Karpas-422 (cell line): ENCODE results near the gene SUMO1. TPM values are rescaled to one million over a fixed set of nuclear protein-coding genes. Genes with fewer than 3 reads are reported as not detected.
A peak's percentile ranks its signal among the peaks of the same experiment; 100 is the strongest.

Experiments
- DNase-seq: peaks from one replicate; pipeline ENCODE4 v3.0.0-alpha.2; 2015
- H2AFZ ChIP-seq: fragments of 200-600 bp; sonication (generic); 2 replicates; pipeline ENCODE4 v1.6.1; 2014; ENCODE audit warnings: antibody characterized with exemption, low read length, mixed read lengths
- H3K27ac ChIP-seq: fragments of 200-600 bp; sonication (generic); 2 replicates; pipeline ENCODE4 v1.5.1; 2014; ENCODE audit warnings: mild to moderate bottlenecking, low read length, moderate library complexity
- H3K27me3 ChIP-seq: fragments of 200-600 bp; sonication (generic); 2 replicates; pipeline ENCODE4 v1.6.1; 2014; ENCODE audit warnings: low read length, mixed read lengths
- H3K36me3 ChIP-seq: fragments of 200-600 bp; sonication (generic); 2 replicates; pipeline ENCODE4 v1.6.1; 2014; ENCODE audit warnings: low read length, mixed read lengths; ENCODE audit not compliant: insufficient read depth
- H3K4me1 ChIP-seq: fragments of 200-600 bp; sonication (generic); 2 replicates; pipeline ENCODE4 v1.6.1; 2014; ENCODE audit warnings: mild to moderate bottlenecking, low read length, mixed read lengths
- H3K4me2 ChIP-seq: fragments of 200-600 bp; sonication (generic); 2 replicates; pipeline ENCODE4 v1.6.1; 2014; ENCODE audit warnings: low read length, low read depth, mild to moderate bottlenecking; ENCODE audit not compliant: poor library complexity, severe bottlenecking
- H3K4me3 ChIP-seq: fragments of 200-600 bp; sonication (generic); 2 replicates; pipeline ENCODE4 v1.5.1; 2014; ENCODE audit warnings: mild to moderate bottlenecking, antibody characterized with exemption, low read length, mixed read lengths
- H3K79me2 ChIP-seq: fragments of 200-600 bp; sonication (generic); 2 replicates; pipeline ENCODE4 v1.6.1; 2014; ENCODE audit warnings: mild to moderate bottlenecking, low read length, mixed read lengths
- H3K9ac ChIP-seq: fragments of 200-600 bp; sonication (generic); 2 replicates; pipeline ENCODE4 v1.6.0; 2014; ENCODE audit warnings: low read length
- H3K9me2 ChIP-seq: fragments of 200-600 bp; sonication (generic), shearing (Covaris generic); replicated peaks from 2 replicates; pipeline ENCODE4 v1.6.0; 2014; ENCODE audit warnings: mild to moderate bottlenecking, low read length, moderate library complexity; ENCODE audit not compliant: insufficient read depth
- H3K9me3 ChIP-seq: fragments of 300-700, 200-600 bp; sonication (generic); 2 replicates; pipeline ENCODE4 v1.6.1; 2014; ENCODE audit warnings: low read length, mixed read lengths
- H4K20me1 ChIP-seq: fragments of 200-600 bp; sonication (generic); 2 replicates; pipeline ENCODE4 v1.6.1; 2014; ENCODE audit warnings: mild to moderate bottlenecking, antibody characterized with exemption, low read length, low read depth; ENCODE audit not compliant: insufficient read depth
- total RNA-seq: library from RNA; depleted of rRNA; stranded (reverse); fragments of >200 nt; shearing (Covaris generic); gene quantifications from 2 replicates; pipeline ENCODE4 v1.2.3, GENCODE V29; 2014; ENCODE audit warnings: low replicate concordance

Gene SUMO1
- total RNA-seq, 1 experiment from 2014 or later = 170 TPM

DNA sequence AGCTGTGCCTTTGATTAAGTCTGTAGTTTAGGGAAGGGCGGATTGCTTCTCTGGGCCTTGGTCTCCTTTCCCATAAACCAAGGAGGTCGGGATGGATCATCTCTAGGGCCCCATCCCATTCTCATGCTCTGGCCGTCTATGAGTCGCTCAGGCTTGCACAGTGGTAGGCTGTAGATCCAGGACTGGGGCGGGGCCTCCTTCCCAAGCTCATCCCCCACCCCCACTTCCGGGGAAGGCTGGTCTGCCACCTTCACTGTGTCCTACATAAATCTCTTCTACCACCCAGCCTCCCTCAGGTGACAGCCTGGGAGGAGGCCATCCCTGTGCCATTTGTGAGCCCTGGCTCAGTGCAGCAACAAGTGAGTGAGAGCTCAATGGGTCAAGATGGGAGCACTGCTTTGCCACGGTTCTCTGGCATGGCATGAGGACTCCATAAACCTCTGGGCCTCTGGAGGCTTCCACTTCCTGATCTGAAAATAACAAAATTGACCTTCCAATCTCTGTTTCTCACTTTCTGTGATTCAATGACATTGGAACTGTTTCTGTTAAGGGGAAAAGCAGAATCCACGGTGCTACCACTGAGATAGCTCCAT, 68.5 kb downstream of the SUMO1 start:
- Histone ChIP-seq H3K27me3 (no peaks in the 10 kb centered on the region), H4K20me1 (no peaks in the 10 kb centered on the region), H3K4me3 (no peak overlapping the region), H3K36me3 (no peaks in the 10 kb centered on the region), H3K9me3 (no peaks in the 10 kb centered on the region), H3K27ac (no peak overlapping the region), H2AFZ (no peak overlapping the region), H3K9ac (no peak overlapping the region), H3K79me2 (no peaks in the 10 kb centered on the region), H3K4me1 (0 out of 2 replicates have a peak, but pooled peaks cover 3% of the 10 kb centered on the region), H3K4me2 (no peak overlapping the region), H3K9me2 (no peaks in the 10 kb centered on the region)
- no peak for DNase-seq

DNA sequence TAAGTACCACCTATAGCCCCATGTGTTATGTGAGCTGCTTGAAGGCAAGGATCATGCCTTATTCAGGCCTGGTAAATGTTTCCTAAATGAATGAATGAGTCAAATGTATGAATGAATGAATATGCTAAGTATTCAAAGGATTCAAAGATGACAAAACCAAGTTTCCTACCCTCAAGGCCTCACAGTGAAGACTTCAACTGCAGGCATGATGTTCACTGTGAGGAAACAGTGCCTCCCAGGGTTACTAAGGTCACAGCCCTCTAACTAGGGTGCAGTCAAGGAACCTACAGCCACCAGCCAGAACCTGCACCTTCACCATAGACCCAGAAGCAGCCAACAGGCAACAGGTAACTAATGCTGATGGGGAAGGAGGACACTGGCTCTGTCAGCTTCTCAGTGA, 69.3 kb downstream of the SUMO1 start:
- H3K27ac ChIP-seq = no peak overlapping the region
- no peaks in the 10 kb centered on the region for H3K36me3 ChIP-seq
- no peak overlapping the region for H2AFZ ChIP-seq
- H3K79me2 ChIP-seq = no peaks in the 10 kb centered on the region
- H3K4me1 ChIP-seq = 0 out of 2 replicates have a peak, but pooled peaks cover 3% of the 10 kb centered on the region
- no peaks in the 10 kb centered on the region for H4K20me1 ChIP-seq
- DNase-seq = no peak
- no peaks in the 10 kb centered on the region for H3K27me3 ChIP-seq
- H3K4me3 ChIP-seq = no peak overlapping the region
- H3K9ac ChIP-seq = no peak overlapping the region
- no peak overlapping the region for H3K4me2 ChIP-seq
- no peaks in the 10 kb centered on the region for H3K9me2 ChIP-seq
- no peaks in the 10 kb centered on the region for H3K9me3 ChIP-seq

DNA sequence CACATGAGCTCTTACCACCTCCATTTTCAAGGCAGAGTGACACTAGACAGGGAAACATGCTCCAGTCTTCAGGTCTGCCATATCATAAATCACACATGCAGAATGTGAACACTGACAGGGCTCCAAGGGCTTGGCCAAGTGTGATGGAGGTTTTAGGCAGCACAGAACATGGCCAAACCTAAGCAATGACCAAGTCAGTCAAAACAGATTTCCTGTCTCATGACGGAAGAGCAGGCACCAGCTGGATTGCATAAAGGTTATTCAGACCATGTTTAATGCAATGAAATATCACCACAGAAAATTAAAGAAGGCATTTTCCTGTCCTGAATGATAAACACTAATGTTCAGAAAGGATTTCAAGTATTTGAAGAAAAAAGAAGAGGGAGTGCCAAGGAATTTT, 72.5 kb downstream of the SUMO1 start:
- H3K4me2 ChIP-seq = no peak overlapping the region
- DNase-seq = no peak
- H3K4me3 ChIP-seq = no peak overlapping the region
- no peak overlapping the region for H3K9ac ChIP-seq
- no peaks in the 10 kb centered on the region for H4K20me1 ChIP-seq
- H3K4me1 ChIP-seq = peaks cover 7% of the 10 kb centered on the region
- no peaks in the 10 kb centered on the region for H3K9me3 ChIP-seq
- no peaks in the 10 kb centered on the region for H3K79me2 ChIP-seq
- no peaks in the 10 kb centered on the region for H3K27me3 ChIP-seq
- H3K27ac ChIP-seq = no peak overlapping the region
- no peaks in the 10 kb centered on the region for H3K9me2 ChIP-seq
- no peak overlapping the region for H2AFZ ChIP-seq
- no peaks in the 10 kb centered on the region for H3K36me3 ChIP-seq

DNA sequence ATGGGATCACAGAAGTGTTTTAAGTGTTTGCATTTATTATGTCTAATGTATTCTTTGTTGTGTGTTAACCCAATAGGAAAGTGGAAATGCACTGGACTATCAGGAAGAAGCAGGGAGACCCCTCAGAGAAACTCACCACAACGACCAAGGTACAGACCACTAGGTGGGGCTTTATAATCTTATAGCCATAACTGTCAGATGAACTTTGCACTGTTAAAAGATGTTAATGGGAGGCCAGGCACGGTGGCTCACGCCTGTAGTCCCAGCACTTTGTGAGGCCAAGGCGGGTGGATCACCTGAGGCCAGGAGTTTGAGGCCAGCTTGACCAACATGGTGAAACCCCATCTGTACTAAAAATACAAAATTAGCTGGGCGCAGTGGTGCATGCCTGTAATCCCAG, 73.2 kb downstream of the SUMO1 start:
- H3K4me2 ChIP-seq = no peak overlapping the region
- H3K27me3 ChIP-seq = no peaks in the 10 kb centered on the region
- no peak for DNase-seq
- no peaks in the 10 kb centered on the region for H4K20me1 ChIP-seq
- no peaks in the 10 kb centered on the region for H3K79me2 ChIP-seq
- H3K9me2 ChIP-seq = no peaks in the 10 kb centered on the region
- no peak overlapping the region for H3K4me3 ChIP-seq
- no peaks in the 10 kb centered on the region for H3K36me3 ChIP-seq
- H3K27ac ChIP-seq = no peak overlapping the region
- H3K9ac ChIP-seq = no peak overlapping the region
- peaks cover 7% of the 10 kb centered on the region for H3K4me1 ChIP-seq
- no peak overlapping the region for H2AFZ ChIP-seq
- no peaks in the 10 kb centered on the region for H3K9me3 ChIP-seq

DNA sequence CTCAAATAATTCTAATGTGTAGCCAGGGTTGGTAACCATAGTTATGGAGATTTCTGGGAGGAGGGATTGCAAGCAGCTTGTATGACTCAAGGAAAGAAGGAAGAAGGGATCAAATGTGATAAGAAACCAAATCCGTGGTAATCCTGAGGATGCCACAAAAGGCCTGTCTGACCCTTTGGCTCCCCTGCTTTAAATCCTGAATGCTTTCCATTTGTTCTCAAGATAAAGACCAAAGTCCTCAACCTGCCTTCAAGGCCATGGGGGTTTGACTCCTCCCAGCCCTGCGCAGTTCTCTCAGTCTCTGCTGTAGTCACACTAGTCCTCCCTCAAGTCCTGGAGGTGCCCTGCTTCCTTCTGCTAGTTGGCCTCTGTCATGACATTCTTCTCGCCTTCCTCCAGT, 74.0 kb downstream of the SUMO1 start:
- no peak for DNase-seq
- Histone ChIP-seq H3K36me3 (no peaks in the 10 kb centered on the region), H3K4me3 (no peak overlapping the region), H3K9me2 (no peaks in the 10 kb centered on the region), H3K4me1 (peaks cover 7% of the 10 kb centered on the region), H3K9me3 (no peaks in the 10 kb centered on the region), H4K20me1 (no peaks in the 10 kb centered on the region), H3K9ac (no peak overlapping the region), H3K27ac (no peak overlapping the region), H3K27me3 (no peaks in the 10 kb centered on the region), H3K4me2 (no peak overlapping the region), H3K79me2 (no peaks in the 10 kb centered on the region), H2AFZ (no peak overlapping the region)

DNA sequence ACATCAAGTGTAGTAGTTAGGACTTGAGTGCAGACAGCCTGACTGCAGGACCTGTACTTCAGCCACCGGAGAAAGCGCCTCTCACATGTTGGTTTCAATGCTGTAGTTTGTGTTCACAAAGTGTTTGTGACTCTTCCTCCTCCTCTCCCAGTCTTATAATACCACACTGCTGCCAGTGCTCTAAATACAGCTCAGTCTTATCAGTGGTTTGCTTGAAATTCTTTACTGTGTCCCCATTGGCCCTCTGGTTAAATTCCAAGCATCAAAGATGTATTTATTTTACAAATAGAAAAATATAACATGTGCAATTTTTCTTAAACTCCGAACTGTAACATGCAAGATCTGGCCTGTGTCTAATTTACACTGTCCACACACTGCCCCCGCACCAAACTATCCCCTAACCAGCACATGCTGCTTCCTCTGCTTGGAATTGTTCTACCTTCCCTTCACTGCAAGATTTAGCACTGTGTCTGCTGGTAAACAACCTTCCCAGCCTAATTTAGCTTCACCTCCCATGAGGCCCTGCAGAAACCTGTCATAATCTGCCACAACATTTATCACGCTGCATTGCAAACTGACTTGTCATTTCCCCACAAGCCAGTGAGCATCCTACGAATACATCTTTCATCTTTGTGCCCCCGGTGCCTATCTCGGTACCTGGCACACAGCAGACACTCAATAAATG, 77.1 kb downstream of the SUMO1 start:
- H4K20me1 ChIP-seq = no peaks in the 10 kb centered on the region
- H2AFZ ChIP-seq = no peak overlapping the region; the same call in 1 of the 2 replicates
- H3K79me2 ChIP-seq = no peaks in the 10 kb centered on the region
- no peak overlapping the region for H3K27ac ChIP-seq
- no peaks in the 10 kb centered on the region for H3K36me3 ChIP-seq
- no peak overlapping the region for H3K9ac ChIP-seq
- no peak for DNase-seq
- H3K4me2 ChIP-seq = no peak overlapping the region
- no peaks in the 10 kb centered on the region for H3K27me3 ChIP-seq
- H3K4me1 ChIP-seq = peaks cover 7% of the 10 kb centered on the region
- no peaks in the 10 kb centered on the region for H3K9me3 ChIP-seq
- no peak overlapping the region for H3K4me3 ChIP-seq
- H3K9me2 ChIP-seq = no peaks in the 10 kb centered on the region

DNA sequence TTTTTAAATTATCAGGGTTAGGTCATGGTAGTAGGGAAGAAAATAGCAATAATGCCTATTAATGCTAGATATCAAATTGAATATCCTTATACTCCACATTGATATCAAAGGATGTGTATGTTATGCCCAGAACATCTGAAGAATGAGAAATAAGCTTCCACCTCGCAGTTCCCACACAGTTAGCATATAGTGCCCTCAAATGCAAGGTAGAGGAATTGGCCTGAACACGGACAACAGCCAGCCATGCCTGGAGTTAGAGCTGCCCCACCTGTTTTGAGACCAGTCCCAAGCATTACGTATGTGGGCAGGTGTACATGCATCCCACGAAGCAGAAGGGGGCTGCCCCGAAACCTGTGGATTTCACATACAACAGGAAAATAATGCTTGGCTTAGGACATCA, 79.6 kb downstream of the SUMO1 start:
- H3K79me2 ChIP-seq = no peaks in the 10 kb centered on the region
- no peak overlapping the region for H3K4me3 ChIP-seq
- H2AFZ ChIP-seq = no peak overlapping the region
- no peaks in the 10 kb centered on the region for H3K36me3 ChIP-seq
- H3K4me2 ChIP-seq = no peak overlapping the region
- H3K9me3 ChIP-seq = no peaks in the 10 kb centered on the region
- H4K20me1 ChIP-seq = no peaks in the 10 kb centered on the region
- H3K27me3 ChIP-seq = no peaks in the 10 kb centered on the region
- peaks cover 7% of the 10 kb centered on the region for H3K4me1 ChIP-seq
- no peak overlapping the region for H3K27ac ChIP-seq
- H3K9ac ChIP-seq = no peak overlapping the region
- no peaks in the 10 kb centered on the region for H3K9me2 ChIP-seq
- peak; percentile 56 for DNase-seq

DNA sequence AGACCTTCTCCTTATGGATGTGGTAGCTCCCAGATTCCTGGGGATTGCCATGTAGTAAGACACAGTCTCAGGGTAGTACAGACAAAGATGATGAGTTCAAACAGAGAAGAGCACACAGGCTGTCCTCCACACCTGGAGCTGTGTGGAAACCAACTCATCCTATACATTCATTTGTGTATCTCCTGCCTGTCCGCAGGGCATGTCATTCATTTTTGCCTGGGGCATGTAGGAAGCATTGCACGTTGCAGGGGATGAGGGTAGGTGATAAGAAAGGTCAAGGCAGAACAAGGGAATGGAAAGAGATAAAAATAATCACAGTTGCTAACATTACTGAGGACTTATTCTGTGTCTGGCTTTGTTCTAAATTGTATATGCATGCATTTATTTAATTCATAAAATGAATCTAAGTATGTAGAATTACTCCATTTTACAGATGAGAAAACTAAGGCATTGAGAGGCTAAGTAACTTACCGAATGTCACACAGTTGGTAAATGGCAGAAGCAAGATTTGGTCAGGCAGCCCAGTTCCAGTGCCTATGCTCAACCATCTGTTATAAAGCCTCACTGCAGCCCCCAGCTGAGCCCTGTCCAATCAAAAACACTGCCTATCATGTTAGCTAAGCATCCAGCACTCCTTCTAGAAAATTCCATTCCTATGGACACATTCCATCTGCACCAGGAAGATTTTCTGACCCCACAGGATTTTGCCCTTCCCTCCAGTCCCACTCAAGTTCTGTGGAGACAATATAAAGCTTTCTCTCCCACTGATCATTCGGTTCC, 81.0 kb downstream of the SUMO1 start:
- Histone ChIP-seq H3K27me3 (0 out of 2 replicates have a peak, but pooled peaks cover 2% of the 10 kb centered on the region), H3K79me2 (no peaks in the 10 kb centered on the region), H3K9me3 (no peaks in the 10 kb centered on the region), H3K27ac (no peak overlapping the region), H3K9me2 (no peaks in the 10 kb centered on the region), H3K4me2 (no peak overlapping the region), H3K9ac (no peak overlapping the region), H3K36me3 (no peaks in the 10 kb centered on the region), H4K20me1 (no peaks in the 10 kb centered on the region), H3K4me3 (no peak overlapping the region), H2AFZ (no peak overlapping the region), H3K4me1 (peaks cover 7% of the 10 kb centered on the region)
- DNase-seq = no peak
